H1 (cell line): ENCODE results near the gene ACER3. TPM values are rescaled to one million over a fixed set of nuclear protein-coding genes. Genes with fewer than 3 reads are reported as not detected.

Experiments
- CTCF ChIA-PET: fragments of 300-600 bp; sonication (Branson Sonifier 250); formaldehyde crosslinking; loops from one replicate; lab custom pipeline; 2021; ENCODE audit not compliant: partially characterized antibody; lab: Charles Lee
- POLR2A ChIA-PET: fragments of 300-600 bp; sonication (Branson Sonifier 250); formaldehyde crosslinking; loops from one replicate; lab custom pipeline; 2021; ENCODE audit warnings: inconsistent platforms; ENCODE audit not compliant: partially characterized antibody; lab: Charles Lee
- DNase-seq, 2 experiments: peaks; one replicate each; pipeline versions ENCODE4 v3.0.0 to v3.0.0-alpha.2; 2010 to 2022; ENCODE audit warnings: low spot score in 2 of 2, low read depth in 1 of 2, mixed read lengths in 1 of 2
- FAIRE-seq: peaks from 2 replicates; lab custom pipeline; 2011; peaks lifted over from hg19 to GRCh38; lab: Jason Lieb, UNC
- H2AFZ ChIP-seq: 2 replicates; pipeline ENCODE4 v1.8.1; 2012; ENCODE audit warnings: low read length, inconsistent platforms
- H2AK5ac ChIP-seq: 2 replicates; pipeline ENCODE4 v1.6.1; 2013; ENCODE audit warnings: low read depth, low read length
- H2BK120ac ChIP-seq: replicated peaks from 2 replicates; pipeline ENCODE3; 2013; ENCODE audit warnings: low read depth, low read length, inconsistent platforms
- H2BK12ac ChIP-seq: 2 replicates; pipeline ENCODE4 v1.6.1; 2013; ENCODE audit warnings: low read depth, low read length
- H2BK15ac ChIP-seq: 2 replicates; pipeline ENCODE4 v1.6.1; 2013; ENCODE audit warnings: low read length
- H2BK20ac ChIP-seq: 2 replicates; pipeline ENCODE4 v1.6.1; 2013; ENCODE audit warnings: low read length
- H2BK5ac ChIP-seq: 2 replicates; pipeline ENCODE4 v1.6.1; 2013; ENCODE audit warnings: low read depth, low read length
- H3K14ac ChIP-seq: 2 replicates; pipeline ENCODE4 v1.6.1; 2013; ENCODE audit warnings: inconsistent platforms; ENCODE audit not compliant: insufficient read length
- H3K18ac ChIP-seq: 2 replicates; pipeline ENCODE4 v1.6.1; 2013; ENCODE audit warnings: low read length; ENCODE audit errors: extremely low read depth
- H3K23ac ChIP-seq: 2 replicates; pipeline ENCODE4 v1.6.1; 2013; ENCODE audit warnings: inconsistent platforms; ENCODE audit not compliant: insufficient read length
- H3K23me2 ChIP-seq: 2 replicates; pipeline ENCODE4 v1.6.1; 2013; ENCODE audit warnings: low read depth, low read length
- H3K27ac ChIP-seq: 2 replicates; pipeline ENCODE4 v1.6.1; 2011; ENCODE audit warnings: low read depth, low read length, inconsistent platforms
- H3K27me3 ChIP-seq, 4 experiments: replicated peaks in 1 of 4; 1 replicate in 1 of 4; 2 replicates in 3 of 4; pipeline versions ENCODE4 v1.6.1 to v1.8.1; 2011 to 2013; ENCODE audit warnings: low read length in 3 of 4, mild to moderate bottlenecking in 3 of 4, inconsistent platforms in 2 of 4, mixed read lengths in 2 of 4, moderate library complexity in 1 of 4; ENCODE audit not compliant: control insufficient read depth in 3 of 4, insufficient read depth in 3 of 4; ENCODE audit errors: extremely low read depth in 1 of 4
- H3K36me3 ChIP-seq, 4 experiments: 2 replicates each; pipeline versions ENCODE4 v1.6.1 to v1.8.1; 2011 to 2013; ENCODE audit warnings: mild to moderate bottlenecking in 4 of 4, low read length in 3 of 4, moderate library complexity in 2 of 4, control low read depth in 1 of 4, inconsistent platforms in 1 of 4; ENCODE audit not compliant: insufficient read depth in 4 of 4, control insufficient read depth in 2 of 4
- H3K4ac ChIP-seq: replicated peaks from 2 replicates; pipeline ENCODE3; 2013; ENCODE audit warnings: low read length, low read depth, mixed read lengths, inconsistent platforms; ENCODE audit not compliant: insufficient read length
- H3K4me1 ChIP-seq, 4 experiments: replicated peaks in 1 of 4; 1 replicate in 1 of 4; 2 replicates in 3 of 4; pipeline versions ENCODE4 v1.6.1 to v1.8.1; 2011 to 2013; ENCODE audit warnings: low read length in 3 of 4, inconsistent platforms in 2 of 4, mixed read lengths in 1 of 4; ENCODE audit not compliant: insufficient read depth in 4 of 4, control insufficient read depth in 3 of 4
- H3K4me2 ChIP-seq, 2 experiments: 2 replicates each; pipeline versions ENCODE4 v1.6.1 to v1.8.1; 2011 to 2013; ENCODE audit warnings: low read depth in 2 of 2, low read length in 2 of 2, control low read depth in 1 of 2, inconsistent platforms in 1 of 2, mild to moderate bottlenecking in 1 of 2; ENCODE audit not compliant: insufficient read depth in 1 of 2
- H3K4me3 ChIP-seq, 4 experiments: fragments of 200-600, 300-600 bp in 1 of 4; sonication (generic), shearing (Covaris generic), sonication (Bioruptor Twin) in 1 of 4; 2 replicates each; pipeline versions ENCODE4 v1.5.1 to v1.8.1; 2011 to 2016; ENCODE audit warnings: low read length in 4 of 4, low read depth in 3 of 4, control low read depth in 2 of 4, inconsistent platforms in 2 of 4, mild to moderate bottlenecking in 2 of 4, mixed read lengths in 1 of 4, moderate library complexity in 1 of 4; ENCODE audit not compliant: insufficient read depth in 2 of 4; ENCODE audit errors: extremely low read depth in 1 of 4
- H3K56ac ChIP-seq: replicated peaks from 2 replicates; pipeline ENCODE3; 2013; ENCODE audit warnings: low read depth, mild to moderate bottlenecking, mixed read lengths, low read length, inconsistent platforms; ENCODE audit not compliant: insufficient read length
- H3K79me1 ChIP-seq: 2 replicates; pipeline ENCODE4 v1.6.1; 2013; ENCODE audit warnings: low read depth, low read length, control low read depth
- H3K79me2 ChIP-seq, 2 experiments: 2 replicates each; pipeline versions ENCODE4 v1.6.1 to v1.8.1; 2012 to 2013; ENCODE audit warnings: low read length in 2 of 2, mild to moderate bottlenecking in 2 of 2, inconsistent platforms in 1 of 2; ENCODE audit not compliant: insufficient read depth in 2 of 2, control insufficient read depth in 1 of 2
- H3K9ac ChIP-seq, 4 experiments: replicated peaks in 1 of 4; 1 replicate in 1 of 4; 2 replicates in 3 of 4; pipeline versions ENCODE4 v1.6.1 to v1.8.1; 2011 to 2013; ENCODE audit warnings: low read depth in 3 of 4, low read length in 3 of 4, control low read depth in 2 of 4, mild to moderate bottlenecking in 2 of 4, moderate library complexity in 2 of 4, inconsistent platforms in 1 of 4; ENCODE audit errors: extremely low read depth in 1 of 4
- H3K9me3 ChIP-seq, 2 experiments: 2 replicates each; pipeline versions ENCODE4 v1.6.1 to v1.8.1; 2012 to 2013; ENCODE audit warnings: mild to moderate bottlenecking in 2 of 2, moderate library complexity in 2 of 2, control low read depth in 1 of 2, inconsistent platforms in 1 of 2, low read depth in 1 of 2, low read length in 1 of 2, mixed read lengths in 1 of 2; ENCODE audit not compliant: insufficient read depth in 2 of 2
- H4K20me1 ChIP-seq, 2 experiments: replicated peaks in 1 of 2; 2 replicates each; pipeline versions ENCODE3 to v1.8.1; 2011 to 2013; ENCODE audit warnings: inconsistent platforms in 2 of 2, low read length in 2 of 2, mild to moderate bottlenecking in 1 of 2; ENCODE audit not compliant: insufficient read depth in 2 of 2, control insufficient read depth in 1 of 2
- H4K5ac ChIP-seq: 2 replicates; pipeline ENCODE4 v1.6.1; 2013; ENCODE audit warnings: low read length, low read depth, mixed read lengths, inconsistent platforms; ENCODE audit not compliant: insufficient read length
- H4K8ac ChIP-seq: 2 replicates; pipeline ENCODE4 v1.8.0; 2013; ENCODE audit warnings: mild to moderate bottlenecking, moderate library complexity, low read length, inconsistent platforms; ENCODE audit not compliant: insufficient read depth; ENCODE audit errors: extremely low read depth
- H4K91ac ChIP-seq: replicated peaks from 2 replicates; pipeline ENCODE3; 2013; ENCODE audit warnings: low read length, mixed read lengths, inconsistent platforms; ENCODE audit not compliant: insufficient read length
- EP300 ChIP-seq, 2 experiments: IDR thresholded peaks; 1 replicate in 1 of 2; 2 replicates in 1 of 2; pipeline ENCODE4 v1.6.1; 2011 to 2012; ENCODE audit warnings: low read depth in 2 of 2, low read length in 2 of 2, mild to moderate bottlenecking in 2 of 2, borderline replicate concordance in 1 of 2, inconsistent platforms in 1 of 2, moderate library complexity in 1 of 2
- KDM4A ChIP-seq: IDR thresholded peaks from one replicate; pipeline ENCODE4 v1.7.1; 2012; ENCODE audit warnings: low read depth, mild to moderate bottlenecking, moderate library complexity, low read length, inconsistent platforms; ENCODE audit not compliant: severe bottlenecking
- NANOG ChIP-seq: IDR thresholded peaks from 2 replicates; pipeline ENCODE4 v1.6.1; 2011; ENCODE audit warnings: low read length, low read depth, mild to moderate bottlenecking, inconsistent platforms; ENCODE audit not compliant: insufficient read depth, poor library complexity, severe bottlenecking
- SIN3A ChIP-seq, 2 experiments: IDR thresholded peaks in 1 of 2; conservative IDR thresholded peaks in 1 of 2; 2 replicates each; pipeline ENCODE4 v1.6.1; 2011 to 2012; ENCODE audit warnings: low read length in 2 of 2, improper control_type of control experiment in 1 of 2, low read depth in 1 of 2, mild to moderate bottlenecking in 1 of 2
- WGBS, 2 experiments: shearing (Covaris generic) in 1 of 2; methylation state at CpG; one replicate each; pipeline versions ENCODE4 v1.1.6 to v1.1.7; 2013 to 2015; ENCODE audit warnings: low lambda C conversion rate in 2 of 2, mixed read lengths in 2 of 2, inconsistent platforms in 1 of 2, low coverage in 1 of 2, missing lambda C conversion rate in 1 of 2; ENCODE audit not compliant: insufficient replicate concordance in 2 of 2, insufficient coverage in 1 of 2, insufficient read length in 1 of 2; ENCODE audit errors: extremely low coverage in 1 of 2, missing lambda C conversion rate in 1 of 2; 5-methylcytosine and 5-hydroxymethylcytosine counted together
- polyA plus RNA-seq, 7 experiments: library from polyadenylated mRNA; depleted of rRNA in 3 of 7; stranded (reverse) in 5 of 7; unstranded in 2 of 7; fragments of >200 nt in 5 of 7; fragments of 200-250 nt in 2 of 7; gene quantifications; 1 replicate in 5 of 7; 2 replicates in 1 of 7; 4 replicates in 1 of 7; pipeline versions ENCODE4 v1.2.1 to v1.2.3, GENCODE V29; 2011 to 2013; ENCODE audit warnings: missing spikeins in 2 of 7, mixed read lengths in 2 of 7
- total RNA-seq: library from RNA; stranded (reverse); fragmentation: NEBNext Ultra II Directional; extraction: Animal tissue kit (Norgen Biotek cat#: 25700); gene quantifications from 2 replicates; pipeline ENCODE4 v1.2.1, GENCODE V29; 2021
- TF ChIP-seq, protein P1 (sequence below): IDR thresholded peaks from 2 replicates; pipeline ENCODE4 v1.6.1; 2012; ENCODE audit warnings: inconsistent platforms

The ACER3 gene
- total and polyA plus RNA-seq, 2 of the 8 experiments (the other 6 are each of a cell fraction or from before 2014, with no cell fraction given): 5.7 to 16.2 TPM

GRCh38 chr11:77071077-77071476 lies 210.4 kb downstream of the ACER3 start:
- no peak overlapping the region for H4K8ac ChIP-seq
- H2BK120ac ChIP-seq: no peak overlapping the region
- no peaks in the 10 kb centered on the region for H3K36me3 ChIP-seq
- H3K79me1 ChIP-seq: no peaks in the 10 kb centered on the region; the same call in none of the 2 replicates
- no peak overlapping the region for H3K9ac ChIP-seq
- no peak overlapping the region for H3K4ac ChIP-seq
- no peak overlapping the region for H2AK5ac ChIP-seq
- H2BK5ac ChIP-seq: no peak overlapping the region
- H4K5ac ChIP-seq: no peak overlapping the region
- ChIA-PET CTCF (interaction anchor here (0.7 to 2.2 kb wide), 3 partner anchors 20 to 117 kb away, joined by 3 to 13 read pairs (median 4); no protein-coding TSS in a partner anchor), POLR2A (no interaction called here)
- H2BK12ac ChIP-seq: no peak overlapping the region
- H4K91ac ChIP-seq: no peak overlapping the region
- 81% methylated on average over 6 of the region's 7 CpGs; no CpG with 5 or more reads in 1 of the 2 experiments for WGBS, 2 experiments
- no peak overlapping the region for H2BK15ac ChIP-seq
- H3K23ac ChIP-seq: no peak overlapping the region
- H3K4me2 ChIP-seq: no peak overlapping the region
- peaks cover 9% of the 10 kb centered on the region for H3K23me2 ChIP-seq
- no peak overlapping the region for H3K4me3 ChIP-seq
- H2AFZ ChIP-seq: no peak overlapping the region
- H3K18ac ChIP-seq: no peak overlapping the region
- 0 out of 7 replicates have a peak, but pooled peaks cover 0 to 3% (median 0%) of the 10 kb centered on the region in 4 experiments for H3K27me3 ChIP-seq
- H3K4me1 ChIP-seq: peaks cover 0 to 7% (median 3%) of the 10 kb centered on the region in 4 experiments; a peak in 5 of 7 replicates
- H3K14ac ChIP-seq: no peak overlapping the region
- H3K56ac ChIP-seq: no peak overlapping the region
- peaks cover 0 to 2% of the 10 kb centered on the region in 2 experiments for H4K20me1 ChIP-seq
- no peak overlapping the region for H2BK20ac ChIP-seq
- no peaks in the 10 kb centered on the region for H3K79me2 ChIP-seq
- no peak for DNase-seq
- FAIRE-seq: no peak
- no peak overlapping the region for H3K27ac ChIP-seq
- H3K9me3 ChIP-seq: no peaks in the 10 kb centered on the region
- TF ChIP-seq, protein P1, sequence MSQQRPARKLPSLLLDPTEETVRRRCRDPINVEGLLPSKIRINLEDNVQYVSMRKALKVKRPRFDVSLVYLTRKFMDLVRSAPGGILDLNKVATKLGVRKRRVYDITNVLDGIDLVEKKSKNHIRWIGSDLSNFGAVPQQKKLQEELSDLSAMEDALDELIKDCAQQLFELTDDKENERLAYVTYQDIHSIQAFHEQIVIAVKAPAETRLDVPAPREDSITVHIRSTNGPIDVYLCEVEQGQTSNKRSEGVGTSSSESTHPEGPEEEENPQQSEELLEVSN: no peak
- TF ChIP-seq SIN3A (conservative IDR thresholded peaks at IDR 0.05 in 1 of 2, IDR thresholded peaks at IDR 0.05 in 1 of 2; ENCODE audit: low read depth in 1 of 2, low read length in 2 of 2): no peak
- no peak for TF ChIP-seq EP300 (IDR thresholded peaks at IDR 0.05; ENCODE audit: borderline replicate concordance in 1 of 2, low read depth in 2 of 2, low read length in 2 of 2)
- no peak for TF ChIP-seq KDM4A
- no peak for TF ChIP-seq NANOG
